ENCODE measurements around the gene HDGF.

The HDGF gene

DNA sequence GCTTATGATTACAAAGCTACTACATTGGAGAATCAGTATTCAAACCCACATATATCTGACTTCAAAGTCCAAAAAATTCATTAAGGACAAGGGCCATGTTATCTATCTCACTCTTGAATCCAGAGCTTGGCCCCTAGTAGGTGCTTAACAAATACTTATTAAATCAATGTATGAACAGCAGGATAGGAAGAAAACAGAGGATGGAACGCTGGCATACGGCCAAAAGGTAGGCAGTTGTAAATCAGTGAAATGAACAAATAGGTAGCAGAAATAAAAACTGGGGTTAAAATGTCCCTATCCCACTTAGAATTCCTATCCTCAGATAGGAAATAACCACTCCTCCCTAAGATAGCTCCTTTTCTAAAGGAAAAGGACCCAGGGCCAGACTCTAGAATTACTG lies 12.6 kb downstream of the HDGF start:
- Histone ChIP-seq H3K4me3 (ENCODE audit: low read depth, low read length) (no peak overlapping the region), H2AK5ac (ENCODE audit: low read length) (no peak overlapping the region), H3K4me2 (ENCODE audit: low read length) (no peak overlapping the region), H2BK5ac (ENCODE audit: low read depth, low read length, poor library complexity) (no peak overlapping the region), H3K79me1 (ENCODE audit: low read length) (peaks cover 4% of the 10 kb centered on the region), H4K91ac (ENCODE audit: low read depth, low read length) (no peak overlapping the region), H2BK120ac (ENCODE audit: insufficient read depth, low read length, poor library complexity) (no peak overlapping the region), H3K27ac (ENCODE audit: low read depth, low read length) (no peak overlapping the region), H3K9me3 (ENCODE audit: insufficient read depth, low read depth, low read length) (no peaks in the 10 kb centered on the region), H3K9ac (ENCODE audit: low read length) (no peak overlapping the region), H3K23ac (ENCODE audit: low read length) (no peak overlapping the region), H3K79me2 (ENCODE audit: control insufficient read depth, insufficient read depth, low read length, poor library complexity) (no peaks in the 10 kb centered on the region), H3K4ac (ENCODE audit: low read depth, low read length) (no peak overlapping the region), H2BK12ac (ENCODE audit: low read length) (no peak overlapping the region), H3K27me3 (ENCODE audit: insufficient read depth, low read length) (no peaks in the 10 kb centered on the region), H4K8ac (ENCODE audit: low read depth, low read length) (no peak overlapping the region), H3K18ac (ENCODE audit: low read length) (no peak overlapping the region), H3K4me1 (ENCODE audit: control insufficient read depth in 1 of 2, insufficient read depth in 2 of 2, low read length in 2 of 2) (peaks cover 5 to 6% of the 10 kb centered on the region in 2 experiments), H2AFZ (ENCODE audit: insufficient read depth, low read length, poor library complexity) (no peak overlapping the region), H4K12ac (ENCODE audit: low read depth, low read length) (no peak overlapping the region), H3K36me3 (ENCODE audit: control insufficient read depth in 1 of 2, insufficient read depth in 2 of 2, low read length in 2 of 2) (peaks cover 33 to 52% of the 10 kb centered on the region in 2 experiments), H3K14ac (ENCODE audit: low read length) (no peak overlapping the region)
- DNase-seq: no peak
- no CpG with 5 or more reads among the region's 2 CpGs for WGBS (ENCODE audit: extremely low coverage, insufficient coverage, insufficient read length)

DNA sequence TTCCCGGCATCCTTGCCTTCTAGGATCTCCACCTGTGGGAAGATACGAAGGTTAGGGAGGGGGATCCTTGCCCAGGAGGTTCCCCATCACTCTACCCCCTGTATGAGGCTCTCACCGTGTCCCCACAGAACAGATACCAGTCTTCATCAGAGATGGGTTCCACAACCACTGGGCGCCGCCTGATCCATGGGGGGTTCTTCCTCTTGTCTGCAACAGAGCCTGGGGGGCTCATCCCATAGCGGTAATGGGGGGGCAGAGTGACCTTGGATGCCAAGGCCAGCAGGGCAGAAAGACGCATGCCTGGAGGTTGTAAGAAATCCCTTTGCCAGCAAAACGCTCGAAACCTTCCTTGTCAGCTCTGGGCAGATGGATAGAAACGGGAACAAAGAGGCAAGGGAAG lies 13.1 kb downstream of the HDGF start:
- Histone ChIP-seq H2BK5ac (ENCODE audit: low read depth, low read length, poor library complexity) (no peak overlapping the region), H4K8ac (ENCODE audit: low read depth, low read length) (no peak overlapping the region), H2AFZ (ENCODE audit: insufficient read depth, low read length, poor library complexity) (no peak overlapping the region), H3K14ac (ENCODE audit: low read length) (no peak overlapping the region), H3K9me3 (ENCODE audit: insufficient read depth, low read depth, low read length) (no peaks in the 10 kb centered on the region), H3K18ac (ENCODE audit: low read length) (no peak overlapping the region), H3K23ac (ENCODE audit: low read length) (no peak overlapping the region), H4K91ac (ENCODE audit: low read depth, low read length) (no peak overlapping the region), H3K27ac (ENCODE audit: low read depth, low read length) (no peak overlapping the region), H3K79me2 (ENCODE audit: control insufficient read depth, insufficient read depth, low read length, poor library complexity) (no peaks in the 10 kb centered on the region), H3K79me1 (ENCODE audit: low read length) (peaks cover 4% of the 10 kb centered on the region), H3K4ac (ENCODE audit: low read depth, low read length) (no peak overlapping the region), H3K4me3 (ENCODE audit: low read depth, low read length) (no peak overlapping the region), H2AK5ac (ENCODE audit: low read length) (no peak overlapping the region), H3K4me1 (ENCODE audit: control insufficient read depth in 1 of 2, insufficient read depth in 2 of 2, low read length in 2 of 2) (peaks cover 5 to 6% of the 10 kb centered on the region in 2 experiments), H4K12ac (ENCODE audit: low read depth, low read length) (no peak overlapping the region), H3K9ac (ENCODE audit: low read length) (no peak overlapping the region), H3K4me2 (ENCODE audit: low read length) (no peak overlapping the region), H2BK12ac (ENCODE audit: low read length) (no peak overlapping the region), H3K27me3 (ENCODE audit: insufficient read depth, low read length) (no peaks in the 10 kb centered on the region), H2BK120ac (ENCODE audit: insufficient read depth, low read length, poor library complexity) (no peak overlapping the region), H3K36me3 (ENCODE audit: control insufficient read depth in 1 of 2, insufficient read depth in 2 of 2, low read length in 2 of 2) (peaks cover 30 to 50% of the 10 kb centered on the region in 2 experiments)
- no peak for DNase-seq
- WGBS (ENCODE audit: extremely low coverage, insufficient coverage, insufficient read length): no CpG with 5 or more reads among the region's 10 CpGs

DNA sequence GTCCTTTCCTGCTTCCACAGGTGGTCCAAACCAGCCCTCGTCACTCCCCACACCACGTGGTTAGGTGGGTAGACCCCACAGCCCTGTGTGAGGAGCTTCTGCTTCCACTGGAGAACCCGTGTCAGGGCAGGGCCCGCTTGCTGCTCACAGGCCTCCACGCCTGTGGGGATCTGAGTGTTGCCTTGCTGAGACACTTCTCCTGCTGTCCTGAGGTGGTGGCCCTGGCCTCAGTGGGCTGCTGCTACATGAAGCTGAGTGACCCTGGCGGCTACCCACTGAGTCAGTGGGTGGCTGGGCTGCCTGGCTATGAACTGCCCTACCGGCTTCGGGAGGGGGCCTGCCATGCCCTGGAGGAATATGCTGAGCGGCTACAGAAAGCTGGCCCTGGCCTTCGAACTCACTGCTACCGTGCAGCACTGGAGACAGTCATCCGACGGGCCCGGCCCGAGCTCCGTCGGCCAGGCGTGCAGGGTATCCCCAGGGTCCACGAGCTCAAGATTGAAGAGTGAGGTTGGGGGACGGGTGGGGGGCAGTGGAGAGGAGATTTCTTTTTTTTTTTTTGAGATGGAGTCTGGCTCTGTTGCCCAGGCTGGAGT lies 17.4 kb downstream of the HDGF start:
- H3K4ac ChIP-seq (ENCODE audit: low read depth, low read length): no peak overlapping the region
- H3K14ac ChIP-seq (ENCODE audit: low read length): no peak overlapping the region
- H3K36me3 ChIP-seq (ENCODE audit: control insufficient read depth in 1 of 2, insufficient read depth in 2 of 2, low read length in 2 of 2): peaks cover 22 to 43% of the 10 kb centered on the region in 2 experiments
- no peaks in the 10 kb centered on the region for H3K4me1 ChIP-seq (ENCODE audit: control insufficient read depth in 1 of 2, insufficient read depth in 2 of 2, low read length in 2 of 2)
- H3K79me2 ChIP-seq (ENCODE audit: control insufficient read depth, insufficient read depth, low read length, poor library complexity): no peaks in the 10 kb centered on the region
- H3K27me3 ChIP-seq (ENCODE audit: insufficient read depth, low read length): no peaks in the 10 kb centered on the region
- H3K4me2 ChIP-seq (ENCODE audit: low read length): no peak overlapping the region
- no peak overlapping the region for H3K27ac ChIP-seq (ENCODE audit: low read depth, low read length)
- no peak overlapping the region for H3K4me3 ChIP-seq (ENCODE audit: low read depth, low read length)
- H3K79me1 ChIP-seq (ENCODE audit: low read length): peaks cover under 1% of the 10 kb centered on the region
- H3K9me3 ChIP-seq (ENCODE audit: insufficient read depth, low read depth, low read length): no peaks in the 10 kb centered on the region
- H3K9ac ChIP-seq (ENCODE audit: low read length): no peak overlapping the region
- no peak overlapping the region for H4K91ac ChIP-seq (ENCODE audit: low read depth, low read length)
- H3K18ac ChIP-seq (ENCODE audit: low read length): no peak overlapping the region
- H4K8ac ChIP-seq (ENCODE audit: low read depth, low read length): no peak overlapping the region
- no CpG with 5 or more reads among the region's 20 CpGs for WGBS (ENCODE audit: extremely low coverage, insufficient coverage, insufficient read length)
- H2AK5ac ChIP-seq (ENCODE audit: low read length): no peak overlapping the region
- H3K23ac ChIP-seq (ENCODE audit: low read length): no peak overlapping the region
- no peak overlapping the region for H2BK120ac ChIP-seq (ENCODE audit: insufficient read depth, low read length, poor library complexity)
- H2AFZ ChIP-seq (ENCODE audit: insufficient read depth, low read length, poor library complexity): no peak overlapping the region
- H2BK5ac ChIP-seq (ENCODE audit: low read depth, low read length, poor library complexity): no peak overlapping the region
- DNase-seq: no peak
- no peak overlapping the region for H2BK12ac ChIP-seq (ENCODE audit: low read length)
- no peak overlapping the region for H4K12ac ChIP-seq (ENCODE audit: low read depth, low read length)

DNA sequence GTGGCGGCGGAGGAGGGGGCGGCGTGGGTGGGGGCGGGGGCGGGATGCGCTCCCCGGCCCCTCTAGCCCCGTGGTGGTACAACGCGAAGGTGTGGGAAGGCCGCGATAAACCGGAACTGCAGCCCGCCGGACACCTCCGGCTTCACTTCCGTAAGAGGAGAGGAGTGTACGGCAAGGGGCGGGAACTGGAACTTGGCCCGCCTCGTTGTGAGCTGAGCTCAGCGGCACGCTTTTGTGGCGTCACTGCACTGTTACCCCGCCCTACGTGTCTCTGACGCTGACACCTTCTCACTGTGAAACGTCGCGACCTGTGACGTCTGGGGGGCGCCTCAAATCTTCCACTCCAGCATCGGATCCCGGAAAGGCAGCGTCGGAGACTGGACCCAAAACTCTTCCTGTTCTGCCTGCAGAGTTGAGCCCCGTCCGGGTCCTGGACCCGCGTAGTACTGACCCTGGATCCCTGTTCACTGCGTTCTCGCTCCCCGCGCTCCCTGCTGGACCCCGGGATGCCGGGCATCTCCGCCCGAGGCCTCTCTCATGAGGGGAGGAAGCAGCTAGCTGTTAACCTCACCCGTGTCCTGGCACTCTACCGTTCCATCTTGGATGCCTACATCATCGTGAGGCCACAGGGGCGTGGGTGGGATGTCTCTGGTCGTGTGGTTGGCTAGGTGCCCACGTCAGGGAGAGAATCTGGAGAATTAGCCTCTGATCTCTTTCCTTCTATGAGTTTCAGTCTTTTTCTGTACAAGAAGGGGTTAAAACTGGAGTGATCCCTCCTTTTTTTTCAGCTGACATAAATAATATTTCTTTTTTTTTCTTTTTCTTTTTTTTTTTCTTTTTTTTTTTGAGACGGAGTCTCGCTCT lies 22.6 kb downstream of the HDGF start, which contains the start of gene ISG20L2:
ISG20L2 (minus strand) TSS at position 168 of the 864 bp plus-strand sequence. CDS start 1,114 bp downstream, outside the sequence.
- peak within 1 kb of the TSS; percentile 60 for H2BK5ac ChIP-seq (ENCODE audit: low read depth, low read length, poor library complexity)
- H3K4me1 ChIP-seq (ENCODE audit: control insufficient read depth in 1 of 2, insufficient read depth in 2 of 2, low read length in 2 of 2): peaks cover 8 to 21% of the 10 kb centered on the region in 2 experiments
- no peaks in the 10 kb centered on the region for H3K27me3 ChIP-seq (ENCODE audit: insufficient read depth, low read length)
- H3K18ac ChIP-seq (ENCODE audit: low read length): peak within 1 kb of the TSS; percentile 39
- H3K79me2 ChIP-seq (ENCODE audit: control insufficient read depth, insufficient read depth, low read length, poor library complexity): peaks cover 6% of the 10 kb centered on the region
- H3K4me3 ChIP-seq (ENCODE audit: low read depth, low read length): peak within 1 kb of the TSS; percentile 97
- peak within 1 kb of the TSS; percentile 97 for H3K9ac ChIP-seq (ENCODE audit: low read length)
- peak within 1 kb of the TSS; percentile 59 for H4K12ac ChIP-seq (ENCODE audit: low read depth, low read length)
- H3K36me3 ChIP-seq (ENCODE audit: control insufficient read depth in 1 of 2, insufficient read depth in 2 of 2, low read length in 2 of 2): peaks cover 7 to 23% of the 10 kb centered on the region in 2 experiments
- H3K9me3 ChIP-seq (ENCODE audit: insufficient read depth, low read depth, low read length): peaks cover 2% of the 10 kb centered on the region
- H2BK120ac ChIP-seq (ENCODE audit: insufficient read depth, low read length, poor library complexity): peak within 1 kb of the TSS; percentile 7
- H3K23ac ChIP-seq (ENCODE audit: low read length): no peak within 1 kb of the TSS
- peak within 1 kb of the TSS; percentile 78 for H3K14ac ChIP-seq (ENCODE audit: low read length)
- H2AFZ ChIP-seq (ENCODE audit: insufficient read depth, low read length, poor library complexity): peak within 1 kb of the TSS; percentile 72
- peak within 1 kb of the TSS; percentile 8 for H2AK5ac ChIP-seq (ENCODE audit: low read length)
- H3K4ac ChIP-seq (ENCODE audit: low read depth, low read length): peak within 1 kb of the TSS; percentile 61
- no peak within 1 kb of the TSS for H2BK12ac ChIP-seq (ENCODE audit: low read length)
- WGBS (ENCODE audit: extremely low coverage, insufficient coverage, insufficient read length): no CpG with 5 or more reads among the region's 57 CpGs
- peak within 1 kb of the TSS; percentile 99 for H3K4me2 ChIP-seq (ENCODE audit: low read length)
- peak within 1 kb of the TSS; percentile 82 for H4K8ac ChIP-seq (ENCODE audit: low read depth, low read length)
- H4K91ac ChIP-seq (ENCODE audit: low read depth, low read length): peak within 1 kb of the TSS; percentile 76
- peaks cover 7% of the 10 kb centered on the region for H3K79me1 ChIP-seq (ENCODE audit: low read length)
- H3K27ac ChIP-seq (ENCODE audit: low read depth, low read length): peak within 1 kb of the TSS; percentile 35
- peak; percentile 98 for DNase-seq
